Fibroblast of lung (primary cell): ENCODE results near the gene ATP2B1. TPM values are rescaled to one million over a fixed set of nuclear protein-coding genes. Genes with fewer than 3 reads are reported as not detected.

Source experiments
- DNase-seq, 2 donors: peaks; one replicate each; pipeline versions ENCODE4 v3.0.0 to v3.0.0-alpha.2; 2010; ENCODE audit warnings: low read depth in 2 of 2
- H2AFZ ChIP-seq: 2 replicates; pipeline ENCODE4 v1.5.1; 2012; ENCODE audit warnings: low read length, control low read depth, inconsistent platforms
- H3K27ac ChIP-seq: 2 replicates; pipeline ENCODE4 v1.5.1; 2011; ENCODE audit warnings: low read length, control low read depth; ENCODE audit not compliant: insufficient read depth
- H3K27me3 ChIP-seq: 2 replicates; pipeline ENCODE4 v1.5.1; 2011; ENCODE audit warnings: mild to moderate bottlenecking, low read length; ENCODE audit not compliant: control insufficient read depth, insufficient read depth
- H3K36me3 ChIP-seq: 2 replicates; pipeline ENCODE4 v1.5.1; 2011; ENCODE audit warnings: low read length; ENCODE audit not compliant: control insufficient read depth, insufficient read depth
- H3K4me1 ChIP-seq: 2 replicates; pipeline ENCODE4 v1.5.1; 2011; ENCODE audit warnings: low read length; ENCODE audit not compliant: control insufficient read depth, insufficient read depth; ENCODE audit errors: extremely low read depth
- H3K4me2 ChIP-seq: 2 replicates; pipeline ENCODE4 v1.5.1; 2011; ENCODE audit warnings: low read length, control low read depth; ENCODE audit not compliant: insufficient read depth; ENCODE audit errors: extremely low read depth
- H3K4me3 ChIP-seq, 4 experiments: fragments of 200-600 bp in 1 of 4; sonication (generic) in 1 of 4; replicated peaks in 1 of 4; 2 replicates each; pipeline ENCODE4 v1.5.1; 2011 to 2016; ENCODE audit warnings: low read length in 4 of 4, low read depth in 3 of 4, mild to moderate bottlenecking in 3 of 4, control low read depth in 2 of 4, inconsistent platforms in 1 of 4, mixed read lengths in 1 of 4; ENCODE audit not compliant: insufficient read depth in 1 of 4; ENCODE audit errors: control extremely low read depth in 1 of 4
- H3K79me2 ChIP-seq: 2 replicates; pipeline ENCODE4 v1.5.1; 2012; ENCODE audit warnings: mild to moderate bottlenecking, low read length, inconsistent platforms; ENCODE audit not compliant: control insufficient read depth, insufficient read depth
- H3K9ac ChIP-seq: 2 replicates; pipeline ENCODE4 v1.5.1; 2011; ENCODE audit warnings: mild to moderate bottlenecking, low read length, control low read depth; ENCODE audit not compliant: insufficient read depth
- H3K9me3 ChIP-seq: 2 replicates; pipeline ENCODE4 v1.5.1; 2012; ENCODE audit warnings: low read depth, low read length; ENCODE audit not compliant: control insufficient read depth, insufficient read depth
- H4K20me1 ChIP-seq: 2 replicates; pipeline ENCODE4 v1.5.1; 2011; ENCODE audit warnings: low read length; ENCODE audit not compliant: control insufficient read depth, insufficient read depth; ENCODE audit errors: extremely low read depth
- EZH2 ChIP-seq: IDR thresholded peaks from 2 replicates; pipeline ENCODE4 v1.5.1; 2012; ENCODE audit warnings: low read length, control low read depth, mild to moderate bottlenecking; ENCODE audit errors: missing control alignments
- polyA plus RNA-seq, 2 donors: library from polyadenylated mRNA; depleted of rRNA in 1 of 2; stranded (reverse) in 1 of 2; unstranded in 1 of 2; fragments of >200 nt; gene quantifications; 2 replicates each; pipeline ENCODE4 v1.2.1, GENCODE V29; 2011 to 2012; ENCODE audit warnings: missing spikeins in 1 of 2
- total RNA-seq: library from RNA; depleted of rRNA; stranded (reverse); fragments of >200 nt; gene quantifications from 2 replicates; pipeline ENCODE4 v1.2.1, GENCODE V29; 2014
- TF ChIP-seq, protein P1 (sequence below), 2 donors: IDR thresholded peaks in 1 of 2; conservative IDR thresholded peaks in 1 of 2; 1 replicate in 1 of 2; 2 replicates in 1 of 2; pipeline ENCODE4 v1.5.1; 2011 to 2012; ENCODE audit warnings: low read length in 2 of 2, control low read depth in 1 of 2, inconsistent platforms in 1 of 2, low read depth in 1 of 2, mild to moderate bottlenecking in 1 of 2

The ATP2B1 gene
- total and polyA plus RNA-seq, 2 donors (not counting 1 experiment from before 2014, with no cell fraction given) = 64.3 to 141 TPM

DNA sequence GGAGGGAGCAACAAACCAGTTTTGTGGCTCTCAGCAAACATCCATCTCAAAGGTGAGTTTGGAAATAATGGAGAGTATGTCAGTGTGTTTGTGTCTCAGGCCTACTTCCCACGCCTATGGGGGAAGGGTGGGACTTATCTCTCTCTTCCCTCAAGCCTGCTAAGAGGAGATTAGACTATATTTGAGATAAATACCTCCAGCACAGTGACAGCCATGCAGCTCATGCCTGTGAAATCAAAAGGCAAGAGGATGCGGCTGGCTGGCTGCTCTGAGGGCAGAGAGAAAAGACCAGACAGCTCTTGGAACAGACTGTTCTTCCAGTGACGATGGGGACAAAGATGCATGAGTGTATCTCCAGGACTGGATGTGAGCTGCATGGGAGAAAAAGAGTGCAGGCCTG lies 168.1 kb downstream of the ATP2B1 start:
- Histone ChIP-seq H3K9ac (no peak overlapping the region), H3K9me3 (no peaks in the 10 kb centered on the region), H3K36me3 (no peaks in the 10 kb centered on the region), H4K20me1 (no peaks in the 10 kb centered on the region), H3K27ac (no peak overlapping the region), H3K79me2 (no peaks in the 10 kb centered on the region), H3K4me3 (no peak overlapping the region), H3K4me2 (no peak overlapping the region), H2AFZ (no peak overlapping the region), H3K4me1 (no peaks in the 10 kb centered on the region), H3K27me3 (no peaks in the 10 kb centered on the region)
- TF ChIP-seq, protein P1, sequence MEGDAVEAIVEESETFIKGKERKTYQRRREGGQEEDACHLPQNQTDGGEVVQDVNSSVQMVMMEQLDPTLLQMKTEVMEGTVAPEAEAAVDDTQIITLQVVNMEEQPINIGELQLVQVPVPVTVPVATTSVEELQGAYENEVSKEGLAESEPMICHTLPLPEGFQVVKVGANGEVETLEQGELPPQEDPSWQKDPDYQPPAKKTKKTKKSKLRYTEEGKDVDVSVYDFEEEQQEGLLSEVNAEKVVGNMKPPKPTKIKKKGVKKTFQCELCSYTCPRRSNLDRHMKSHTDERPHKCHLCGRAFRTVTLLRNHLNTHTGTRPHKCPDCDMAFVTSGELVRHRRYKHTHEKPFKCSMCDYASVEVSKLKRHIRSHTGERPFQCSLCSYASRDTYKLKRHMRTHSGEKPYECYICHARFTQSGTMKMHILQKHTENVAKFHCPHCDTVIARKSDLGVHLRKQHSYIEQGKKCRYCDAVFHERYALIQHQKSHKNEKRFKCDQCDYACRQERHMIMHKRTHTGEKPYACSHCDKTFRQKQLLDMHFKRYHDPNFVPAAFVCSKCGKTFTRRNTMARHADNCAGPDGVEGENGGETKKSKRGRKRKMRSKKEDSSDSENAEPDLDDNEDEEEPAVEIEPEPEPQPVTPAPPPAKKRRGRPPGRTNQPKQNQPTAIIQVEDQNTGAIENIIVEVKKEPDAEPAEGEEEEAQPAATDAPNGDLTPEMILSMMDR (conservative IDR thresholded peaks at IDR 0.05 in 1 of 2, IDR thresholded peaks at IDR 0.05 in 1 of 2; ENCODE audit: low read depth in 1 of 2, low read length in 2 of 2) = no peak
- no peak for TF ChIP-seq EZH2
- no peak for DNase-seq

DNA sequence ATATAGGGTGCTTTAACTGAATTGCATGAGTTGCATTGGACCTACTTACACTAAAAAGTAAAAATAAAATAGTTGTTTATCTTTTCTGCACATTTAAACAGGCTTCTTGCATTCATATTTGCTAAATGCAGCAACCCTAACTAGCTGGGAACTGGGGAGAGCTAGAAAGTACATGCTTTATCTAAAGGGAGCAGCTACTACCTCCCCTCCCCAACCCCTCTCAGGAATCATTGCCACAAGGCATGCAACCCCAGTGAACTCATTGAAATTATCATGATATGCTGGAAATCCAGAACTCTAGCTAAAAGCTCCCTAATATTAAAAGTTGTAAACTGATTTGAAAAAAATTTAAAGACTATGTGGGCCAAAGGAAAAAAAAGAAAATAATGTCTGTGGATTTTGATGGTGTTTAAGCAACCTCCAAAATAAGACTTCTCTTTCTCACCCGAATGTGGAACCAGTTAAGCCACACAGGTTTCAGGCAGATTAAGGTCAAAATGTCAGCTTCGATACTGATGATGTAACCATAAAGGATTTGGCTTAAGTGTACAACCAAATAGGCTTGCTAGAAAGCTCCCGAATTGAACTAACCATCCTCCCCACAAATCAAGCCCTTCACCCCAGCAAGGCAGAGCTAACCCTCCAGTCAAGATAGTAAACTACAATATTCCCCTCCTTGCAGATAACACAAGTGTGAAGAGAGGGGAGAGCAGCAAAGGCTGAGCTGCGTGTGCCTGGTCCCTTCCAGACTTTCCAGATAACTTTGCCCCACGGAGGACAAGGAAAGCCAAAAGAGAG lies 169.0 kb downstream of the ATP2B1 start:
- H3K27ac ChIP-seq = no peak overlapping the region
- H4K20me1 ChIP-seq = no peaks in the 10 kb centered on the region
- H3K79me2 ChIP-seq = no peaks in the 10 kb centered on the region
- no peak overlapping the region for H3K9ac ChIP-seq
- TF ChIP-seq EZH2 = no peak
- TF ChIP-seq, protein P1 (conservative IDR thresholded peaks at IDR 0.05 in 1 of 2, IDR thresholded peaks at IDR 0.05 in 1 of 2; ENCODE audit: low read depth in 1 of 2, low read length in 2 of 2) = no peak
- no peak overlapping the region for H3K4me3 ChIP-seq
- H3K9me3 ChIP-seq = no peaks in the 10 kb centered on the region
- no peak overlapping the region for H3K4me2 ChIP-seq
- H3K36me3 ChIP-seq = no peaks in the 10 kb centered on the region
- H3K27me3 ChIP-seq = no peaks in the 10 kb centered on the region
- H3K4me1 ChIP-seq = no peaks in the 10 kb centered on the region
- H2AFZ ChIP-seq = no peak overlapping the region
- DNase-seq = no peak

DNA sequence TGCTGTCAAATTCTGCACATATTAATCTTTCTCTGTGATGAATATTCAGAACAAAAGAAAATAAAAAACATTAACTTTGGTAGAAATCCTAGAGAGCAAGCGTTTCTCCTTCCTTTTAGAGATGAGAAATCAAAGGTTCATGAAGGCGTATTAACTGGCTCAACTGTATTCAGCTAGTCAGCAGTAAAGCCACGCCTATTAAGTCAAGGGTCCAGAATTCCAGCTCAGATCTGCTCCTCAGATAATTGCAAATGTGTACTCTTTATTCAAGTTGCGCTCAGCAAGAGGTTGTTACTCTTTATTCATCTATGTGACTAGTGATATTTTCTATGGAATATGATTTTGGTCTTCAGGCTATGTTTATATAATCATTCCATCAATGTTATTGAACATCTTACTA lies 169.7 kb downstream of the ATP2B1 start:
- H3K4me1 ChIP-seq = no peaks in the 10 kb centered on the region
- no peaks in the 10 kb centered on the region for H4K20me1 ChIP-seq
- no peak overlapping the region for H3K4me3 ChIP-seq
- H3K9ac ChIP-seq = no peak overlapping the region
- H3K4me2 ChIP-seq = no peak overlapping the region
- no peaks in the 10 kb centered on the region for H3K27me3 ChIP-seq
- H2AFZ ChIP-seq = no peak overlapping the region
- no peak for DNase-seq
- no peak overlapping the region for H3K27ac ChIP-seq
- no peaks in the 10 kb centered on the region for H3K79me2 ChIP-seq
- TF ChIP-seq, protein P1 (conservative IDR thresholded peaks at IDR 0.05 in 1 of 2, IDR thresholded peaks at IDR 0.05 in 1 of 2; ENCODE audit: low read depth in 1 of 2, low read length in 2 of 2) = no peak
- no peak for TF ChIP-seq EZH2
- no peaks in the 10 kb centered on the region for H3K36me3 ChIP-seq
- no peaks in the 10 kb centered on the region for H3K9me3 ChIP-seq

Other genes with a start within 250 kb of the ATP2B1 start
- 10.8 and 16.0 TPM in 2 replicates for gene GALNT4, start 184.0 kb downstream of the ATP2B1 start, total RNA-seq
- gene GALNT4, start 184.0 kb downstream of the ATP2B1 start, polyA plus RNA-seq = 7.0 and 9.1 TPM in 2 replicates
- 16.7 and 18.0 TPM in 2 replicates for gene POC1B, start 182.8 kb downstream of the ATP2B1 start, total RNA-seq
- gene POC1B, start 182.8 kb downstream of the ATP2B1 start, polyA plus RNA-seq = 9.7 and 10.2 TPM in 2 replicates